H1 (cell line): ENCODE measurements around the gene ATG5.

Experiments used
- BRCA1 ChIP-seq: IDR thresholded peaks from 2 replicates; pipeline ENCODE4 v1.6.1; 2012; ENCODE audit warnings: low read depth, low read length, improper control_type of control experiment
- CTCF ChIP-seq, 3 experiments: IDR thresholded peaks; 1 replicate in 2 of 3; 2 replicates in 1 of 3; pipeline versions ENCODE4 v1.5.1 to v1.6.1; 2011; ENCODE audit warnings: low read length in 3 of 3, mild to moderate bottlenecking in 3 of 3, inconsistent platforms in 2 of 3, low read depth in 1 of 3, moderate library complexity in 1 of 3; ENCODE audit not compliant: insufficient read depth in 1 of 3; ENCODE audit errors: control extremely low read depth in 1 of 3
- EGR1 ChIP-seq: IDR thresholded peaks from 2 replicates; pipeline ENCODE4 v1.6.1; 2011; ENCODE audit warnings: low read depth, low read length, borderline replicate concordance
- EP300 ChIP-seq, 2 experiments: IDR thresholded peaks; 1 replicate in 1 of 2; 2 replicates in 1 of 2; pipeline ENCODE4 v1.6.1; 2011 to 2012; ENCODE audit warnings: low read depth in 2 of 2, low read length in 2 of 2, mild to moderate bottlenecking in 2 of 2, borderline replicate concordance in 1 of 2, inconsistent platforms in 1 of 2, moderate library complexity in 1 of 2
- GABPA ChIP-seq: IDR thresholded peaks from 2 replicates; pipeline ENCODE4 v1.6.1; 2011; ENCODE audit warnings: mild to moderate bottlenecking, low read length, moderate library complexity, borderline replicate concordance; ENCODE audit not compliant: insufficient read depth
- POLR2A ChIP-seq, 2 experiments: IDR thresholded peaks; 1 replicate in 1 of 2; 2 replicates in 1 of 2; pipeline ENCODE4 v1.6.1; 2011; ENCODE audit warnings: low read depth in 2 of 2, low read length in 2 of 2, mild to moderate bottlenecking in 2 of 2; ENCODE audit errors: control extremely low read depth in 1 of 2
- SIN3A ChIP-seq, 2 experiments: IDR thresholded peaks in 1 of 2; conservative IDR thresholded peaks in 1 of 2; 2 replicates each; pipeline ENCODE4 v1.6.1; 2011 to 2012; ENCODE audit warnings: low read length in 2 of 2, improper control_type of control experiment in 1 of 2, low read depth in 1 of 2, mild to moderate bottlenecking in 1 of 2
- USF2 ChIP-seq: IDR thresholded peaks from 2 replicates; pipeline ENCODE4 v1.6.1; 2011; ENCODE audit warnings: low read length, improper control_type of control experiment

GRCh38 chr6:106255306-106255705 is 70.3 kb downstream of the ATG5 start:
- TF ChIP-seq CTCF (IDR thresholded peaks at IDR 0.05; ENCODE audit: control extremely low read depth in 1 of 3, insufficient read depth in 1 of 3, low read depth in 1 of 3, low read length in 3 of 3) = no peak
- no peak for TF ChIP-seq EGR1
- TF ChIP-seq EP300 (IDR thresholded peaks at IDR 0.05; ENCODE audit: borderline replicate concordance in 1 of 2, low read depth in 2 of 2, low read length in 2 of 2) = no peak
- no peak for TF ChIP-seq POLR2A (IDR thresholded peaks at IDR 0.05; ENCODE audit: control extremely low read depth in 1 of 2, low read depth in 2 of 2, low read length in 2 of 2)
- no peak for TF ChIP-seq GABPA
- TF ChIP-seq BRCA1 = no peak
- TF ChIP-seq SIN3A (conservative IDR thresholded peaks at IDR 0.05 in 1 of 2, IDR thresholded peaks at IDR 0.05 in 1 of 2; ENCODE audit: low read depth in 1 of 2, low read length in 2 of 2) = no peak
- no peak for TF ChIP-seq USF2
